ENCODE measurements around the gene FOXRED2.

GRCh38 chr22:36552289-36552688 lies 45.4 kb upstream of the FOXRED2 start:
- TF ChIP-seq CTCF (IDR thresholded peaks at IDR 0.05) (no peak), REST (IDR thresholded peaks at IDR 0.05; ENCODE audit: low read depth, low read length) (no peak), POLR2AphosphoS5 (IDR thresholded peaks at IDR 0.05; ENCODE audit: low read depth, low read length) (no peak), NRF1 (IDR thresholded peaks at IDR 0.05; ENCODE audit: low read depth, low read length) (no peak), EZH2phosphoT487 (IDR thresholded peaks at IDR 0.05; ENCODE audit: borderline replicate concordance, low read depth) (no peak), TEAD4 (IDR thresholded peaks at IDR 0.05; ENCODE audit: borderline replicate concordance, insufficient read depth) (no peak), SMC3 (IDR thresholded peaks at IDR 0.05; ENCODE audit: low read depth, low read length) (no peak), IRF3 (IDR thresholded peaks at IDR 0.05; ENCODE audit: low read depth, low read length) (no peak), RFX5 (IDR thresholded peaks at IDR 0.05; ENCODE audit: low read length) (no peak), RCOR1 (IDR thresholded peaks at IDR 0.05; ENCODE audit: low read length) (no peak), SIN3A (IDR thresholded peaks at IDR 0.05; ENCODE audit: borderline replicate concordance, low read depth, low read length) (no peak), MXI1 (IDR thresholded peaks at IDR 0.05; ENCODE audit: low read depth, low read length) (no peak), MAX (IDR thresholded peaks at IDR 0.05; ENCODE audit: low read depth) (no peak), TAF1 (IDR thresholded peaks at IDR 0.05; ENCODE audit: borderline replicate concordance, low read depth, low read length) (no peak)

Measured in SK-N-SH (cell line).